ENCODE data around the gene IFITM2. TPM values are rescaled to one million over a fixed set of nuclear protein-coding genes. Genes with fewer than 3 reads are reported as not detected.

Gene IFITM2
- total and polyA plus RNA-seq, 2 of the 4 experiments (the other 2 are of a cell fraction): 31.2 to 564 TPM

DNA sequence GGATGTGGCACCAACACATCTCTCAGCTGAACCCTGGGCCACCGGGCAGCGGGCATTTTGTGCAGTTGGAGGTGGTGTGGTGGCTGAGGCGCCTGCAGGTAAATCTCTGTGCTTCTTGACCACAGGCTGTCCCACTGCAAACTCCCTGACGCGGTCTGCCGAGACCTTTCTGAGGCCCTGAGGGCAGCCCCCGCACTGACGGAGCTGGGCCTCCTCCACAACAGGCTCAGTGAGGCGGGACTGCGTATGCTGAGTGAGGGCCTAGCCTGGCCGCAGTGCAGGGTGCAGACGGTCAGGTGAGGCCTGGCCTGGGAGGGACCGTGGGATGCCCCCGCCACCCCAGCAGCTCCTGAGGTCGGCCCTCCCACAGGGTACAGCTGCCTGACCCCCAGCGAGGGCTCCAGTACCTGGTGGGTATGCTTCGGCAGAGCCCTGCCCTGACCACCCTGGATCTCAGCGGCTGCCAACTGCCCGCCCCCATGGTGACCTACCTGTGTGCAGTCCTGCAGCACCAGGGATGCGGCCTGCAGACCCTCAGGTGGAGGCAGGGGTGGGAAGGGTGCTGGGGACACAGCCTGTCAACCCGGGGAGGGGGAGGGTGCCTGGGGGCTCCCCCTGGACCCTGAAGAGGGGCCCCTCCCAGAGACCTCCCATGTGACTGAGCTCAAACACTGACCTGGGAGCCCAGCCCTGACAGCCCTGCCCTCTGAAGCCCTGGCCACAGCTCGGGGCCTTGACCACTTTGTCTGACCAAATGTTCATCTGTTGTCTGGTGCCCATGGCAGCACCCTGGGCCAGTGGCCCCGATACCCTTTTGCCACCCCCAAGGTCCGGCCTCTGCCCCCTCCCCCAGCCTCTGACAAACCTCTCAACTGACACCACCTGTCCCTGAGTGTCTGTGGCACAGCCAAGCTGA is 23.3 kb upstream of the IFITM2 start:
- H2AFZ ChIP-seq (replicated peaks; ENCODE audit: low read length, poor library complexity): no peak overlapping the region
- ChIA-PET CTCF (no interaction called here), POLR2A (ENCODE audit: unreplicated experiment) (no interaction called here)
- no peak overlapping the region for H3K23ac ChIP-seq (ENCODE audit: low read depth, low read length)
- DNase-seq (no peak), ATAC-seq (ENCODE audit: low read depth) (no peak)
- no peak overlapping the region for H2BK5ac ChIP-seq (ENCODE audit: low read depth, low read length, poor library complexity, severe bottlenecking)
- no peak overlapping the region for H3K18ac ChIP-seq (ENCODE audit: low read depth, low read length)
- no peaks in the 10 kb centered on the region for H3K9me3 ChIP-seq (ENCODE audit: control insufficient read depth, insufficient read depth, low read length)
- dilution Hi-C loops (cut with HindIII; ENCODE audit: low sequenced_read_pairs, unreplicated experiment) (no loop called here), intact Hi-C loops (cut with micrococcal nuclease) (no loop called here), in situ Hi-C loops (cut with MboI; ENCODE audit: low sequenced_read_pairs) (loop anchor here (10.0 kb wide), 1 partner anchor 60 kb away; no protein-coding TSS in a partner anchor)
- TF ChIP-seq MAZ (IDR thresholded peaks at IDR 0.05; ENCODE audit: borderline replicate concordance, low read depth, low read length) (no peak), SMC3 (IDR thresholded peaks at IDR 0.05; ENCODE audit: low read depth, low read length) (no peak), CHD1 (IDR thresholded peaks at IDR 0.05; ENCODE audit: low read depth, low read length) (no peak), POLR2A (IDR thresholded peaks at IDR 0.05; ENCODE audit: low read depth, low read length) (no peak), MXI1 (IDR thresholded peaks at IDR 0.05; ENCODE audit: borderline replicate concordance, low read depth, low read length) (no peak), RCOR1 (IDR thresholded peaks at IDR 0.05; ENCODE audit: insufficient replicate concordance, low read length) (no peak), FOS (IDR thresholded peaks at IDR 0.05; ENCODE audit: low read depth, low read length) (no peak), CEBPB (IDR thresholded peaks at IDR 0.05; ENCODE audit: low read depth, low read length) (no peak)
- no peak overlapping the region for H2BK20ac ChIP-seq (ENCODE audit: low read depth, low read length)
- BruUV-seq (replicated peaks): no TSS peak
- H2AK5ac ChIP-seq (ENCODE audit: low read depth, low read length): no peak overlapping the region
- no peaks in the 10 kb centered on the region for H3K9me1 ChIP-seq (ENCODE audit: insufficient read depth, low read length)
- 91% methylated on average over 4 of the region's 24 CpGs; no CpG with 5 or more reads in 1 of the 2 experiments for WGBS, 2 experiments (ENCODE audit: extremely low coverage in 2 of 2, insufficient read length in 1 of 2)
- no peak overlapping the region for H3K14ac ChIP-seq (replicated peaks; ENCODE audit: low read depth, low read length)
- H4K8ac ChIP-seq (ENCODE audit: low read depth in 2 of 2, low read length in 2 of 2): no peak overlapping the region
- H3K56ac ChIP-seq (ENCODE audit: extremely low read depth, insufficient read depth, low read length): no peak overlapping the region
- no peak overlapping the region for H3K27ac ChIP-seq (ENCODE audit: insufficient read depth, low read length)
- no peak overlapping the region for H3K9ac ChIP-seq (ENCODE audit: low read depth, low read length)
- H2BK15ac ChIP-seq (ENCODE audit: low read depth, low read length): no peak overlapping the region
- H3K27me3 ChIP-seq (ENCODE audit: control insufficient read depth, insufficient read depth, low read length): peaks cover 59% of the 10 kb centered on the region
- H3K36me3 ChIP-seq (ENCODE audit: control insufficient read depth, insufficient read depth, low read length): no peaks in the 10 kb centered on the region
- H2AK9ac ChIP-seq (replicated peaks; ENCODE audit: low read depth, low read length, poor library complexity): no peak overlapping the region
- no peak overlapping the region for H3K4me3 ChIP-seq (ENCODE audit: insufficient read depth, low read depth, low read length)
- peaks cover 2% of the 10 kb centered on the region; the same call in 1 of the 2 replicates for H3K4me1 ChIP-seq (ENCODE audit: control insufficient read depth, insufficient read depth, low read length)
- no peak overlapping the region for H3K4me2 ChIP-seq (ENCODE audit: low read depth, low read length)
- no peak overlapping the region for H2BK120ac ChIP-seq (ENCODE audit: low read depth, low read length)
- H4K91ac ChIP-seq (ENCODE audit: insufficient read depth, low read depth, low read length): no peak overlapping the region
- no peak overlapping the region for H3K4ac ChIP-seq (ENCODE audit: low read depth, low read length)
- H4K5ac ChIP-seq (ENCODE audit: low read depth, low read length): no peak overlapping the region
- peaks cover 0 to under 1% of the 10 kb centered on the region in 2 experiments; a peak in 2 of 4 replicates for H3K79me1 ChIP-seq (ENCODE audit: low read depth in 1 of 2, low read length in 2 of 2)
- H4K20me1 ChIP-seq (ENCODE audit: insufficient read depth, low read length): no peaks in the 10 kb centered on the region

Data from IMR-90 (cell line).